HepG2 (cell line): ENCODE data around the gene PGPEP1. TPM values are rescaled to one million over a fixed set of nuclear protein-coding genes. Genes with fewer than 3 reads are reported as not detected.
A peak's percentile ranks its signal among the peaks of the same experiment; 100 is the strongest.

Source experiments
- CCAR2 ChIP-seq: fragments of 200-400 bp; formaldehyde crosslinking; optimal IDR thresholded peaks from 2 replicates; pipeline ENCODE3; 2018; ENCODE audit warnings: low read depth, mild to moderate bottlenecking, low read length, moderate library complexity
- ERF ChIP-seq: IDR thresholded peaks from 2 replicates; pipeline ENCODE4 v1.6.1; 2018; ENCODE audit warnings: missing biosample characterization, missing genetic modification reagents
- HCFC1 ChIP-seq: fragments of 150-350 bp; IDR thresholded peaks from 2 replicates; pipeline ENCODE4 v1.6.1; 2014; ENCODE audit warnings: low read depth, low read length
- KAT8 ChIP-seq: IDR thresholded peaks from 2 replicates; pipeline ENCODE4 v1.6.1; 2016; ENCODE audit warnings: missing genetic modification reagents, missing compliant biosample characterization
- RARA ChIP-seq: IDR thresholded peaks from 2 replicates; pipeline ENCODE4 v1.6.1; 2016; ENCODE audit warnings: missing genetic modification reagents, missing compliant biosample characterization
- RNF2 ChIP-seq: fragments of 450-650 bp; conservative IDR thresholded peaks from 2 replicates; pipeline ENCODE4 v1.6.1; 2016; ENCODE audit warnings: low read depth
- TGIF2 ChIP-seq: IDR thresholded peaks from 2 replicates; pipeline ENCODE4 v1.6.1; 2016; ENCODE audit warnings: control low read depth, missing compliant biosample characterization
- U2AF1 ChIP-seq: fragments of 200-400 bp; formaldehyde crosslinking; optimal IDR thresholded peaks from 2 replicates; pipeline ENCODE3; 2017; ENCODE audit warnings: mild to moderate bottlenecking, low read depth, low read length
- ZBTB39 ChIP-seq: sonication (generic); formaldehyde crosslinking; IDR thresholded peaks from 2 replicates; pipeline ENCODE4 v1.5.0; 2020; ENCODE audit warnings: missing genetic modification reagents
- ZBTB40 ChIP-seq, 2 experiments: fragments of 450-650 bp in 1 of 2; sonication (generic) in 1 of 2; formaldehyde crosslinking in 1 of 2; IDR thresholded peaks; 2 replicates each; pipeline versions ENCODE4 v1.6.1 to v1.8.0; 2016 to 2022; ENCODE audit warnings: antibody characterized with exemption in 1 of 2, mild to moderate bottlenecking in 1 of 2, missing genetic modification reagents in 1 of 2
- ZNF124 ChIP-seq: sonication (generic); formaldehyde crosslinking; IDR thresholded peaks from 2 replicates; pipeline ENCODE4 v1.4.0; 2020; ENCODE audit warnings: missing genetic modification reagents
- ZNF205 ChIP-seq: IDR thresholded peaks from 2 replicates; pipeline ENCODE4 v1.6.1; 2018; ENCODE audit warnings: missing biosample characterization, missing genetic modification reagents
- ZNF430 ChIP-seq: sonication (generic); formaldehyde crosslinking; IDR thresholded peaks from 2 replicates; pipeline ENCODE4 v1.9.0; 2021; ENCODE audit warnings: mild to moderate bottlenecking, missing genetic modification reagents
- ZNF512B ChIP-seq: sonication (generic); formaldehyde crosslinking; IDR thresholded peaks from 2 replicates; pipeline ENCODE4 v1.5.1; 2020; ENCODE audit warnings: missing genetic modification reagents, mild to moderate bottlenecking, borderline replicate concordance
- ZNF557 ChIP-seq: sonication (generic); formaldehyde crosslinking; IDR thresholded peaks from 2 replicates; pipeline ENCODE4 v1.4.0; 2020; ENCODE audit warnings: missing genetic modification reagents
- ZNF790 ChIP-seq: sonication (generic); formaldehyde crosslinking; IDR thresholded peaks from 2 replicates; pipeline ENCODE4 v1.8.0; 2022; ENCODE audit warnings: missing genetic modification reagents, mild to moderate bottlenecking, borderline replicate concordance
- polyA plus RNA-seq, 8 experiments: library from polyadenylated mRNA; depleted of rRNA in 3 of 8; stranded (reverse) in 7 of 8; unstranded in 1 of 8; fragments of >200 nt; fragmentation: Illumina TruSeq in 4 of 8; extraction: Trizol in 4 of 8; gene quantifications; 2 replicates each; pipeline versions ENCODE4 v1.2.1 to v1.2.3, GENCODE V29; 2011 to 2016; ENCODE audit warnings: low read depth in 4 of 8, missing spikeins in 1 of 8, mixed read lengths in 1 of 8; ENCODE audit not compliant: insufficient read depth in 1 of 8
- total RNA-seq, 5 experiments: library from RNA; depleted of rRNA; stranded (reverse); fragments of >200 nt; fragmentation: Illumina TruSeq; extraction: Trizol; gene quantifications; 2 replicates each; pipeline ENCODE4 v1.2.3, GENCODE V29; 2016; ENCODE audit warnings: low read depth in 1 of 5

Gene PGPEP1
- total and polyA plus RNA-seq, 2 of the 13 experiments (the other 11 are each of a cell fraction or from before 2014, with no cell fraction given) = 53.1 to 56.6 TPM

- TF ChIP-seq ZNF512B = no peak
- TF ChIP-seq RARA (CRISPR knock-in tag) = peak; percentile 96
- no peak for TF ChIP-seq ZNF205
- TF ChIP-seq ZNF430 (CRISPR knock-in tag) = peak; percentile 87; the same call in 1 of the 2 replicates
- TF ChIP-seq ERF (CRISPR knock-in tag) = peak; percentile 78; the same call in 1 of the 2 replicates
- TF ChIP-seq TGIF2 = 0 out of 2 replicates have a peak, but pooled peaks have one; percentile 24
- TF ChIP-seq ZNF124 (CRISPR knock-in tag) = no peak
- TF ChIP-seq U2AF1 = no peak
- peak; percentile 26; the same call in 1 of the 2 replicates for TF ChIP-seq HCFC1
- TF ChIP-seq ZNF790 = peak; percentile 24; the same call in 1 of the 2 replicates
- peak; percentile 92 for TF ChIP-seq KAT8
- TF ChIP-seq ZBTB40 (IDR thresholded peaks at IDR 0.05) = no peak
- TF ChIP-seq ZBTB40 (CRISPR knock-in tag; IDR thresholded peaks at IDR 0.05) = no peak
- TF ChIP-seq ZNF557 (CRISPR knock-in tag) = no peak
- TF ChIP-seq RNF2 = peak; percentile 52; the same call in 1 of the 2 replicates
- no peak for TF ChIP-seq ZBTB39 (CRISPR knock-in tag)
- no peak for TF ChIP-seq CCAR2
Measured at GRCh38 chr19:18373892-18374629, 33.7 kb downstream of the PGPEP1 start (continued).
